ENCODE results near the gene SDCCAG8. TPM values are rescaled to one million over a fixed set of nuclear protein-coding genes. Genes with fewer than 3 reads are reported as not detected.

SDCCAG8 gene
- total RNA-seq, 1 experiment from 2014 or later, result 14.0 TPM

GRCh38 chr1:243489158-243489527, 233.3 kb downstream of the SDCCAG8 start:
- no peak for ATAC-seq
- no peak for DNase-seq (ENCODE audit: low read depth, low spot score)
- POLR2A ChIA-PET, result no interaction called here
- in situ Hi-C loops (cut with HindIII; ENCODE audit: low pct_unique_long_range_greater_than_20kb, low sequenced_read_pairs) (no loop called here), intact Hi-C loops (cut with micrococcal nuclease; ENCODE audit: unreplicated experiment) (no loop called here)
- Histone ChIP-seq H3K27ac (ENCODE audit: low read length) (no peak overlapping the region), H3K27me3 (ENCODE audit: control insufficient read depth, insufficient read depth, low read length) (no peaks in the 10 kb centered on the region), H3K4me1 (ENCODE audit: control insufficient read depth, insufficient read depth, low read length) (no peaks in the 10 kb centered on the region), H3K36me3 (ENCODE audit: control insufficient read depth, insufficient read depth, low read length) (no peaks in the 10 kb centered on the region; the same call in 1 of the 2 replicates), H3K9me3 (ENCODE audit: control insufficient read depth, insufficient read depth, low read depth, low read length) (no peaks in the 10 kb centered on the region), H3K4me3 (ENCODE audit: low read depth in 2 of 2, low read length in 2 of 2) (no peak overlapping the region)
- no TSS peak for BruUV-seq (replicated peaks)
- CTCF ChIA-PET, result no interaction called here
- TF ChIP-seq SIN3A (IDR thresholded peaks at IDR 0.05; ENCODE audit: borderline replicate concordance, insufficient read depth, low read depth, low read length) (no peak), POLR2AphosphoS5 (IDR thresholded peaks at IDR 0.05; ENCODE audit: low read depth, low read length) (no peak), TCF7L2 (IDR thresholded peaks at IDR 0.05; ENCODE audit: low read depth, low read length) (no peak), CTCF (IDR thresholded peaks at IDR 0.05) (no peak), REST (IDR thresholded peaks at IDR 0.05; ENCODE audit: insufficient read depth in 1 of 2, low read depth in 2 of 2, low read length in 1 of 2) (no peak)

- no peaks in the 10 kb centered on the region for H3K27me3 ChIP-seq (ENCODE audit: control insufficient read depth, insufficient read depth, low read length)
- in situ Hi-C loops (cut with HindIII; ENCODE audit: low pct_unique_long_range_greater_than_20kb, low sequenced_read_pairs), result no loop called here
- no TSS peak for BruUV-seq (replicated peaks)
- H3K27ac ChIP-seq (ENCODE audit: low read length), result no peak overlapping the region
- intact Hi-C loops (cut with micrococcal nuclease; ENCODE audit: unreplicated experiment), result no loop called here
- ChIA-PET CTCF (no interaction called here), POLR2A (no interaction called here)
- no peak overlapping the region for H3K4me3 ChIP-seq (ENCODE audit: low read depth in 2 of 2, low read length in 2 of 2)
- no peaks in the 10 kb centered on the region for H3K4me1 ChIP-seq (ENCODE audit: control insufficient read depth, insufficient read depth, low read length)
- H3K9me3 ChIP-seq (ENCODE audit: control insufficient read depth, insufficient read depth, low read depth, low read length), result no peaks in the 10 kb centered on the region
- no peaks in the 10 kb centered on the region; the same call in 1 of the 2 replicates for H3K36me3 ChIP-seq (ENCODE audit: control insufficient read depth, insufficient read depth, low read length)
- TF ChIP-seq REST (IDR thresholded peaks at IDR 0.05; ENCODE audit: insufficient read depth in 1 of 2, low read depth in 2 of 2, low read length in 1 of 2) (no peak), CTCF (IDR thresholded peaks at IDR 0.05) (no peak), TCF7L2 (IDR thresholded peaks at IDR 0.05; ENCODE audit: low read depth, low read length) (no peak), SIN3A (IDR thresholded peaks at IDR 0.05; ENCODE audit: borderline replicate concordance, insufficient read depth, low read depth, low read length) (no peak), POLR2AphosphoS5 (IDR thresholded peaks at IDR 0.05; ENCODE audit: low read depth, low read length) (no peak)
- ATAC-seq (no peak), DNase-seq (ENCODE audit: low read depth, low spot score) (no peak)
Measured at GRCh38 chr1:243489681-243490546, 234.1 kb downstream of the SDCCAG8 start.
